ENCODE measurements around the gene SIGLEC1. TPM values are rescaled to one million over a fixed set of nuclear protein-coding genes. Genes with fewer than 3 reads are reported as not detected.

SIGLEC1 gene
- total RNA-seq, 1 donor from 2014 or later = not detected

DNA sequence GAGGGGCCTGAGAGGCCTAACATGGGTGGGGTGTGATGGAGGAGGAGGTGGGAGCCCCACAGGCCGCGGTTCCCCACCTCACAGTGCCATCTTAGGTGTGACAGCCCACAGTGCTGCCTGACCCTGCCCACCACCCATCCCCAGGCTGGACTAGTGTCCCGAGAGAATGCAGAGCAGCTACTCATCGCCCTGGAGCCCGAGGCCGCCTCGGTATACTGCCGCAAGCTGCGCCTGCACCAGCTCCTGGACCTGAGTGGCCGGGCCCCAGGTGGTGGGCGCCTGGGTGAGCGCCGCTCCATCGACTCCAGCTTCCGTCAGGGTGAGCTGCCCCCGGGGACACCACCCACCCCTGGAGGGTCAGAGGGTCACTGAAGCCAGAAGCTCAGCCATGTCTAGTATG lies 35.7 kb upstream of the SIGLEC1 start:
- Histone ChIP-seq H3K27ac (ENCODE audit: low read depth, low read length) (no peak overlapping the region), H3K9me3 (ENCODE audit: insufficient read depth, low read depth, low read length) (no peaks in the 10 kb centered on the region), H3K36me3 (ENCODE audit: insufficient read depth, low read length) (no peaks in the 10 kb centered on the region), H2AFZ (ENCODE audit: low read depth, low read length) (no peak overlapping the region), H3K4me3 (ENCODE audit: insufficient read depth, low read depth, low read length) (no peak overlapping the region), H3K9ac (ENCODE audit: low read length) (no peak overlapping the region), H3K4me1 (ENCODE audit: insufficient read depth, low read length) (peaks cover 5% of the 10 kb centered on the region), H4K20me1 (ENCODE audit: insufficient read depth, low read length) (peaks cover 19% of the 10 kb centered on the region), H3K27me3 (ENCODE audit: insufficient read depth, low read length) (peaks cover 22% of the 10 kb centered on the region), H3K79me2 (ENCODE audit: insufficient read depth, low read length) (no peaks in the 10 kb centered on the region), H3K4me2 (ENCODE audit: low read length) (no peak overlapping the region)
- Mint-ChIP-seq H3K27me3 (ENCODE audit: low read depth, unreplicated experiment) (peaks cover 70% of the 10 kb centered on the region), H3K36me3 (ENCODE audit: low read depth, unreplicated experiment) (peaks cover under 1% of the 10 kb centered on the region), H3K4me3 (ENCODE audit: unreplicated experiment) (no peak overlapping the region), H3K4me1 (ENCODE audit: low read depth, unreplicated experiment) (no peaks in the 10 kb centered on the region), H3K9me3 (ENCODE audit: unreplicated experiment) (peaks cover 7% of the 10 kb centered on the region), H3K27ac (ENCODE audit: unreplicated experiment) (no peak overlapping the region)
- TF ChIP-seq EZH2 (IDR thresholded peaks at IDR 0.05; ENCODE audit: insufficient read depth, low read length) = no peak
- TF ChIP-seq, protein P1, sequence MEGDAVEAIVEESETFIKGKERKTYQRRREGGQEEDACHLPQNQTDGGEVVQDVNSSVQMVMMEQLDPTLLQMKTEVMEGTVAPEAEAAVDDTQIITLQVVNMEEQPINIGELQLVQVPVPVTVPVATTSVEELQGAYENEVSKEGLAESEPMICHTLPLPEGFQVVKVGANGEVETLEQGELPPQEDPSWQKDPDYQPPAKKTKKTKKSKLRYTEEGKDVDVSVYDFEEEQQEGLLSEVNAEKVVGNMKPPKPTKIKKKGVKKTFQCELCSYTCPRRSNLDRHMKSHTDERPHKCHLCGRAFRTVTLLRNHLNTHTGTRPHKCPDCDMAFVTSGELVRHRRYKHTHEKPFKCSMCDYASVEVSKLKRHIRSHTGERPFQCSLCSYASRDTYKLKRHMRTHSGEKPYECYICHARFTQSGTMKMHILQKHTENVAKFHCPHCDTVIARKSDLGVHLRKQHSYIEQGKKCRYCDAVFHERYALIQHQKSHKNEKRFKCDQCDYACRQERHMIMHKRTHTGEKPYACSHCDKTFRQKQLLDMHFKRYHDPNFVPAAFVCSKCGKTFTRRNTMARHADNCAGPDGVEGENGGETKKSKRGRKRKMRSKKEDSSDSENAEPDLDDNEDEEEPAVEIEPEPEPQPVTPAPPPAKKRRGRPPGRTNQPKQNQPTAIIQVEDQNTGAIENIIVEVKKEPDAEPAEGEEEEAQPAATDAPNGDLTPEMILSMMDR (IDR thresholded peaks at IDR 0.05; ENCODE audit: insufficient read depth, low read depth, low read length) = no peak
- DNase-seq (ENCODE audit: low read depth) = no peak
- FAIRE-seq = no peak

DNA sequence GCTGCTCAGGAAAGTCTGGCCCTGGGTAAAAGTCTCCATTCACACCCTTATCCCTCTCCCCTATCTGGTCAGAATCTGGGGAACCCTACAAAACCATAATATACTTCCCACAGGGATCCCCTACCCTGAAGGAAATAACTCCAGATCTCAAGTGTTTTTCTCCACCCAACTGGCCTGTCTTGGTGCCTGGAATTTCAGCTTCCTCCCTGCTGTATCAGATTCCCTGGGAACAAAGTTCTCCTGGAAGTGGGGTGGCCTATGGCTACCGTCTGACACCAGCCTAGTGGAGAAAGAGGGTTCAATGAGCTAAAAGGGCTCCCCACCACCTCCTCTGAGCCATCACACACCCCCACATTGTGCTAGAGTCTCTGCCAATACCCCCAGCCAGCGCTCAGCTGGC lies 35.1 kb upstream of the SIGLEC1 start:
- Mint-ChIP-seq H3K4me3 (ENCODE audit: unreplicated experiment) (no peak overlapping the region), H3K36me3 (ENCODE audit: low read depth, unreplicated experiment) (no peaks in the 10 kb centered on the region), H3K27ac (ENCODE audit: unreplicated experiment) (no peak overlapping the region), H3K27me3 (ENCODE audit: low read depth, unreplicated experiment) (peaks cover 68% of the 10 kb centered on the region), H3K9me3 (ENCODE audit: unreplicated experiment) (peaks cover 7% of the 10 kb centered on the region), H3K4me1 (ENCODE audit: low read depth, unreplicated experiment) (no peaks in the 10 kb centered on the region)
- Histone ChIP-seq H3K27me3 (ENCODE audit: insufficient read depth, low read length) (peaks cover 22% of the 10 kb centered on the region), H3K4me3 (ENCODE audit: insufficient read depth, low read depth, low read length) (no peak overlapping the region), H3K4me1 (ENCODE audit: insufficient read depth, low read length) (peaks cover 5% of the 10 kb centered on the region), H3K79me2 (ENCODE audit: insufficient read depth, low read length) (no peaks in the 10 kb centered on the region), H3K4me2 (ENCODE audit: low read length) (no peak overlapping the region), H2AFZ (ENCODE audit: low read depth, low read length) (no peak overlapping the region), H3K9me3 (ENCODE audit: insufficient read depth, low read depth, low read length) (no peaks in the 10 kb centered on the region), H3K9ac (ENCODE audit: low read length) (no peak overlapping the region), H3K27ac (ENCODE audit: low read depth, low read length) (no peak overlapping the region), H3K36me3 (ENCODE audit: insufficient read depth, low read length) (no peaks in the 10 kb centered on the region), H4K20me1 (ENCODE audit: insufficient read depth, low read length) (peaks cover 13% of the 10 kb centered on the region)
- no peak for FAIRE-seq
- no peak for DNase-seq (ENCODE audit: low read depth)
- no peak for TF ChIP-seq EZH2 (IDR thresholded peaks at IDR 0.05; ENCODE audit: insufficient read depth, low read length)
- TF ChIP-seq, protein P1 (IDR thresholded peaks at IDR 0.05; ENCODE audit: insufficient read depth, low read depth, low read length) = no peak

DNA sequence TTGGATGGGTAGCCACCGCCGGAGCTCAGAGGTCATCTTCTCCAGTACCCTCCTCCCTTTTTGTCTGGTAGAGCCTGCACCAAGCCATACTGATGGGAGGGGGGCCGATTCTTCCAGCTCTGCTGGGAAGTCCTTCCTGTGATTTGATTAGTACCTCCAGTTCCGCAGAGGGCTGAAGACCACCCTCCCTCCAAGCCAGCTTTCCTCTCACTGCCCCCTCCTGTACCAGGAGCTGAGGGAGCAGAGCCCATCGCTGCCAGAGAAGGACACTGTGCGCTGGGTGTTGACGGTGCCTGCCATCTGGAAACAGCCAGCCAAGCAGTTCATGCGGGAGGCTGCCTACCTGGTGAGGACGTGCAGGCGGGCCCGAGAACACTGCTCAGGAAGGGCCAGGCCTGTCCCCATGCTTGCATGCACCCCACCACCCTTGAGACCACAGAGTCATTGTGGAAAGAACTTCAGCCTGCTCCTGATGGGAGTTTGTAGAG lies 33.3 kb upstream of the SIGLEC1 start:
- Histone ChIP-seq H3K4me1 (ENCODE audit: insufficient read depth, low read length) (peaks cover 3% of the 10 kb centered on the region), H3K9me3 (ENCODE audit: insufficient read depth, low read depth, low read length) (no peaks in the 10 kb centered on the region), H4K20me1 (ENCODE audit: insufficient read depth, low read length) (peaks cover 5% of the 10 kb centered on the region), H3K27me3 (ENCODE audit: insufficient read depth, low read length) (peaks cover 15% of the 10 kb centered on the region), H2AFZ (ENCODE audit: low read depth, low read length) (no peak overlapping the region), H3K9ac (ENCODE audit: low read length) (no peak overlapping the region), H3K36me3 (ENCODE audit: insufficient read depth, low read length) (no peaks in the 10 kb centered on the region), H3K4me3 (ENCODE audit: insufficient read depth, low read depth, low read length) (no peak overlapping the region), H3K79me2 (ENCODE audit: insufficient read depth, low read length) (no peaks in the 10 kb centered on the region), H3K4me2 (ENCODE audit: low read length) (no peak overlapping the region), H3K27ac (ENCODE audit: low read depth, low read length) (no peak overlapping the region)
- no peak overlapping the region for H3K4me3 Mint-ChIP-seq (ENCODE audit: unreplicated experiment)
- no peaks in the 10 kb centered on the region for H3K4me1 Mint-ChIP-seq (ENCODE audit: low read depth, unreplicated experiment)
- H3K9me3 Mint-ChIP-seq (ENCODE audit: unreplicated experiment) = peaks cover 3% of the 10 kb centered on the region
- H3K27ac Mint-ChIP-seq (ENCODE audit: unreplicated experiment) = no peak overlapping the region
- H3K36me3 Mint-ChIP-seq (ENCODE audit: low read depth, unreplicated experiment) = no peaks in the 10 kb centered on the region
- FAIRE-seq = no peak
- no peak for DNase-seq (ENCODE audit: low read depth)
- TF ChIP-seq, protein P1 (IDR thresholded peaks at IDR 0.05; ENCODE audit: insufficient read depth, low read depth, low read length) = no peak
- TF ChIP-seq EZH2 (IDR thresholded peaks at IDR 0.05; ENCODE audit: insufficient read depth, low read length) = no peak
- H3K27me3 Mint-ChIP-seq (ENCODE audit: low read depth, unreplicated experiment) = peaks cover 58% of the 10 kb centered on the region

Data from astrocyte (in vitro differentiated cells and primary cell).